Measurements from ENCODE around the gene TMEM86A.

The TMEM86A gene

DNA sequence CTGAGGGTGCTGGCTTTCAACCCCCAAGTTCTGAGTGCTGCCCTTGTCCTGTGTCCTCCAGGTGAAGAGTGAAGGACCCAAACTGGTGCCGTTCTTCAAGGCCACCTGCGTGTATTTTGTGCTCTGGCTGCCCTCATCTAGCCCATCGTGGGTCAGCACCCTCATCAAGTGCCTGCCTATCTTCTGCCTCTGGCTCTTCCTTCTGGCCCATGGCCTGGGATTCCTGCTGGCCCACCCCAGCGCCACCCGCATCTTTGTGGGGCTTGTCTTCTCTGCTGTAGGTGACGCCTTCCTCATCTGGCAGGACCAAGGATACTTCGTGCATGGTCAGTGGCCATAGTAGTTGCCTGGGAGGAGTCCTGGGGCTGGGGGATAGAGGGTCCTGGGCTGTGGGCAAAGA, 2.3 kb downstream of the TMEM86A start:
- FAIRE-seq = no peak

DNA sequence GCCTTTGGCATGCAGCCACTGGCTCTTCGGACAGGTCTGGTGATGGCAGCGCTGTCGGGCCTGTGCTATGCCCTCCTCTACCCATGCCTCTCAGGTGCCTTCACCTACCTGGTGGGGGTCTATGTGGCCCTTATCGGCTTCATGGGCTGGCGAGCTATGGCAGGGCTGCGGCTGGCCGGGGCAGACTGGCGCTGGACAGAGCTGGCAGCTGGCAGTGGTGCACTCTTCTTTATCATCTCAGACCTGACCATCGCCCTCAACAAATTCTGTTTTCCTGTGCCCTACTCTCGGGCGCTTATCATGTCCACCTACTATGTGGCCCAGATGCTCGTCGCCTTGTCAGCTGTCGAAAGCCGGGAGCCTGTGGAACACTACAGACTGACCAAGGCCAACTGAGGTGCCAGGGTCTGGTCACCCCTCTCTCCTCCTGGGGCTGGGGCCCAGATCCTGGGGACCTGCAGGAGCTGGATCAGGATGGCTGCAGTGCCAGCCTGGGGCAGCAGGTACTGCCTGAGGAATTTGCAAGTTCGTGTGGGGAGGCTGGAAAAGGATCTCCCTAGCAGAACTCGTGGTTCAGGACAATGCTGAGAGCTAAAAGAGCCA, 3.1 kb downstream of the TMEM86A start:
- FAIRE-seq = no peak

DNA sequence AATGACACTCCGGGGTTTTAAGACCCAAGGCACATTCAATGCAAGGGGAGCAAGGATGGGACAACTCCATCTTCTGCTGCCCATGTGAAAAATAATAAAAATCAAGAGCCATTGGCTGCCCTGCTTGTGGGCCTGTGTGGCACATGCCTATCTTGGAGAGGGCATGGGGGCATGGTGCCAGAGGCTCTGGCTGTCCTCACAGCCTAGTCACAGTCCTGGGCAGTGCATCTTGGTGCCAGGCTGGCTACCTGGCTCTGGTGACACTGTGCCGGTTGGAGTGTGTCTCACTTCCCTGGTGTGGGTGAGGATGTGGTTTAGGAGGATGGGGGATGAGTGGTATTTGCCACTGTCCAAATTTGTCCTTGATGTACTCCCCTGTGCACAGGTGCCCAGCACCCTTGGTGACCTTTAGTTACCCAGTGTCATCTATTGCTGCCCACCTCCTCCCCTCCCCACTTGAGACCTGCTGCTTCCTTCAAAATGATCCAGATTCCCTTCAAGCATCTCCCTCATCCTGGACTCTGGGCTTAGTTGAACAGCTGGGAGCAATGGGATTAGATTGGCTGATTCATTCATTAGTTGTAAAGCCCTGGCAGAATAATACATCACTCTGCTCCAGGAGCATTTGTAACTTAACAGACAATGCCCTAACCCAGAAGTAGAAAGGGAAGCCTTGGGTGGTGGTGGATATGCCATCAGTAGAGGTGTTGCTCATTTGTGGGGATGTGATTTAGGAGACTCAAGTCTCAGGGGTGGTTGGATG, 4.6 kb downstream of the TMEM86A start:
- FAIRE-seq = no peak

DNA sequence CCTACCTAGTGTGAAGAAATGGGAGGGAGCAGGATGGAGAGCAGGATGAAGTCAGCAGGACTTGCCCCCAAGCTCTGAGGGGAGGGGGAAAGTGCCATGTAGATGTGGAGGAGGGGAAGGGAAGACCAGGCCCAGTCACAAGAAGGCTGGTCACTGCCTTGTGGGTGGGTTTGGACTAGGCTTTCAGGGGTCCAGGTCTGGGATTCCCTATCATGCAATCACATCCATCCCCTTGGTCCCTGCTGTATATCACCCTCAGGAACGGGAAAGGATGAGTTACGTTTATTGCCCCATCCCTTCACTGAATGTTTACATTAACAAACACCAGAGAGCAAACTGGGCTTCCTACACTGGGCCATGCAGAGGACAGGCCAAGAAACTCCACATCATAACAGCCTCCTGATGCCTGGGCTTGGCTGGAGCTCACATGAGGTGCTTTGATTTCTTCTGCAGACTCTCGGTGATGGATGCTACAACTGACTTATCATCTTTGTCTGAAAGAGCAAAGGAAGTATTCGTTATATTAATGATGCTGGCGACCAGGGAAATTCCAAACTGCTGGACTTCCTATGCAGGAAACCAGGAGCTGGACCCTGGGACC, 5.6 kb downstream of the TMEM86A start:
- FAIRE-seq = no peak

DNA sequence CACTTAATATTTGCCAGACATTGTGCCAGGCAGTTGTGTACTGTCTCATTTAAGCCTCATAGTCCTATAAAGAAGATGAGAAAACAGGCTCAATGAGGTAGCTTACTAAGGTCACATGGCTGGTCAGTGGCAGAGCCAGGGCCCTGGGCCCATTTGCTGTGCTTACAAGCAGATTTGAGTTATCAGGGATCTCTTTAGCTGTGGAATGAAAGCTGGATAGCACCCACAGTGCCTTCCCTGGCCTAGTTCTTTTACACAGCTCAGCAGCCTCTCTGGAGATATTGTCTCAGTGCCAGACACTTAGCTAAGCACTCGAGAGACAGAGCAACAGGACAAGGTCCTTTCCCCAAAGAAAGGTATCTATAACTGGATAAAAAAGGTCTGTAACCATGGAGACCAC, 6.1 kb downstream of the TMEM86A start:
- no peak for FAIRE-seq

DNA sequence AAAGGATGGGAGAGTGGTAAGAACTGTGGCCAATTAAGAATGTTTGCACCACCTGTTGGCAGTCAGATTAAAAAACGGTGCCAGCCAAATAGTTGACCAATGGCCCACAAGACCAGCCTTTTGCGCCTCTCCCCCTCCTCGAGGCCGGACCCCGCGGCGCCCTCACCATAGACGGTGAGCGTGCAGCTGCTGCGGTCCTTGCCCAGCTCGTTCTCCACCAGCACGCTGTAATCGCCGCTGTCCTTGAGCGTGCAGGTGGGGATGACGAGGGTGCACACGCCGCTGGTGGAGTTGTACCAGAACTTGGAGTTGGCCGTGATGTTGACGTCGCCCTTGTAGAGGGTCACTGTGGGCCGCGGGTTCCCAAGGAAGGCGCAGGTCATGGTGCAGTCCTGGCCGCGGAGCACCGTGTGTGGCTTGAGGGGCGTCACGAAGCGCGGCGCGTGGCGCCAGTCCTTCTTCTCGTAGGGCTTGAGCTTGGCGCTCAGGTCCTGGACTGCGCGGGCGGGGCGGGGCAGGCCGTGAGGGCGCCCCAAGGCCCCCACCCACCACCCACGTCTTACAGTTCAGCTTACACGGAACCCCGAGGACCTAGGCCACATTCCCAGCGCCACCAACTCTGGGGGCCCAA, 7.2 kb downstream of the TMEM86A start:
- no peak for FAIRE-seq

DNA sequence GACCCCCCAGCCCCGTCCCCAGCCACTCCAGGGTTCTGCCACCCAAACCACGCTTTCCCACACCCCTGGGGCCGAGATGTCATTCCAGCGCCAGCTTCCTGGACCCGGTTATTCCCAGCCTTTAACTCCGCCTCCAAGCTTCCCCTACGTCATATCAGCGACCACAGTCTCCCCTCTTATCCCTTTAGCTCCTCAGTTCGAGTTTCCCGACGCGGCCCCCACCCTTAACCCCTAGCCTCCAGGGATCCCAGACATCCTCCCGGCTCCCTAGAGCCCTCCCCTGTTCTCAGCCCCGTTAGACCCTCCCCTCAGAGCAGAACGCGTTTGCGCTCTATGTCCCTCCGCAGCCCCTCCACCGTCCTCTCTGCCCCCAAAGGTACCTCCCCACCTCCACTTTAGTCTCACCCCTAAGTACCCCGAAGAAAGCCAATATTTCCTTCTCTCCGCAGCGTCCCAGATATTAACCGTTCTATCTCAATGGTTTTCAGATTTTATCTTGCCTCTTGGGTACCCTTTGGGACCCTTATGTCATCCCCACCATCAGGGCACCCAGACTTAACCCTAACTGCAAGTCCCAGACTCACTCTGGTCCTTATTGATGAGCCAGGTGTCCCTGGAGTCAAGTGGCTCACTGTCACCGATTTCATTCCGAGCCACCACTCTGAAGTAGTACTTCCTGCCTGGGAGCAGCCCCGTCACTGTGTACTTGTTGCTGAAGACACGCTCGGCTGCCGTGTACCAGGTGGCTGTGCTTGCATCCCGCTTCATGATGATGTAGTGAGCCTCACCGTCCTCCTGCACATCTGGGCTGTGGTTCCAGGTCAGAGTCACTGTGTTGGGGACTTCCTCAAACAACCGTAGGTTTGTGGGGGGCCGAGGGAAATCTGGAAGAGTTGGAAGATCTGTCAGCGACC, 8.0 kb downstream of the TMEM86A start:
- no peak for FAIRE-seq

DNA sequence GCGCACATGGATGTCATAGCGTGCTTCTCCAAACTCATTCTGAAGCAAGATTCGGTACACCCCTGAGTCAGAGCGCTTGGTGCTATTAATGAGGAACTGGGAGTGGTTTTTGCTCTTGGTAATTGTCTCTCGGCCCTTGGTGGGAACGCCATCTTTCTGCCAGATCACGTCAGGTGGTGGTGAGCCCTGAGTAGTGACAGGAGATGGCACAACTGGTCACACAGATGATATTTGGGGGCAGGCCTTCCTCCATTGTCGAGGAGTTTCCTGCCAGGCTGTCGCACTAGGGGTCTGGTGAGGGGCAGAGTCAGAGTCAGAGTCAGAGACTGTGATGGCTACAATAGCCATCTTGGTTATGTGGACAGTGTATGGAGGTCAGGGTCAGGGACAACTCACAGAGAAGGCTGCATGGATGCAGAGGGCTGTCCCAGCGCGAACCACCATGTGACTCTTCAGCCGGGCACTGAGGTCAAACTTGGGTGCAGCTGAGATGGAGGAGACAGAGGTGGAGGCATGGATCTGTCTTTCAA, 9.3 kb downstream of the TMEM86A start:
- no peak for FAIRE-seq

DNA sequence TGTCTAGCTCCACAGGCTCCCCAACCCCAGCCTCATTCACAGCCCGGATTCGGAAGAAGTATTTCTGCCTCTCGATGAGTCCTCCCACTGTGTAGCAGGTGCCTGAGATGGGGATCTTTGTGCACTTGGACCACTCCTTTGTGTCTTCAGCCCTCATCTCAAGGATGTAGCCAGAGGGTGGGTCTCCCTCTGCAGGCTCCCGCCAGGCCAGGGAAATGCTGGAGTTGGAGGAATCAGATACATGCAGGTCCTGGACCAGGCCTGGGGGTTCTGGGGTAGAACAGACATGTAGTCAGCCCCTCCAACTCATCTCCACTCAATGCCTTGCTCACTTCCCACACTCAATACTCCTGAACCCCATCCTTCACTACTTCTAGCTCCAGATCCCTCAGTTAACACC, 10.8 kb downstream of the TMEM86A start:
- no peak for FAIRE-seq

DNA sequence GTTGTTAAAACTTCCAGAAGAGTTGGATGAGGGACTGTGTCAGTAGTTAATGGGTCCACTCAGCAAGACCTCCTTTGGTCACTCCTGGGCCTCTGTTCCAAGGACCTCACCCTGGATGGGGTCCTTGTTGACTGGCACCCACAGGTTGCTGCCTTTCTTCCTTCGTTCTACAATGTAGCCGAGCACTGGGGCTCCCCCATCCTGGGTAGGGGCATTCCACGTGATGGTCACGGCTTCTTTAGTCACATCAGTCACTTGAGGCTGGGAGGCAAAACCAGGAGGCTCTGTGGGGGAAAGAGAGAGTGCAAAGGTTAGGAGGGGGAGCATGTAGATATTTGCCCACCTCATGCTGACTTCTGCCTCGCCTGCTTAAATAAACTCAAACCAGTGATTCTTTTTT, 12.0 kb downstream of the TMEM86A start:
- no peak for FAIRE-seq

DNA sequence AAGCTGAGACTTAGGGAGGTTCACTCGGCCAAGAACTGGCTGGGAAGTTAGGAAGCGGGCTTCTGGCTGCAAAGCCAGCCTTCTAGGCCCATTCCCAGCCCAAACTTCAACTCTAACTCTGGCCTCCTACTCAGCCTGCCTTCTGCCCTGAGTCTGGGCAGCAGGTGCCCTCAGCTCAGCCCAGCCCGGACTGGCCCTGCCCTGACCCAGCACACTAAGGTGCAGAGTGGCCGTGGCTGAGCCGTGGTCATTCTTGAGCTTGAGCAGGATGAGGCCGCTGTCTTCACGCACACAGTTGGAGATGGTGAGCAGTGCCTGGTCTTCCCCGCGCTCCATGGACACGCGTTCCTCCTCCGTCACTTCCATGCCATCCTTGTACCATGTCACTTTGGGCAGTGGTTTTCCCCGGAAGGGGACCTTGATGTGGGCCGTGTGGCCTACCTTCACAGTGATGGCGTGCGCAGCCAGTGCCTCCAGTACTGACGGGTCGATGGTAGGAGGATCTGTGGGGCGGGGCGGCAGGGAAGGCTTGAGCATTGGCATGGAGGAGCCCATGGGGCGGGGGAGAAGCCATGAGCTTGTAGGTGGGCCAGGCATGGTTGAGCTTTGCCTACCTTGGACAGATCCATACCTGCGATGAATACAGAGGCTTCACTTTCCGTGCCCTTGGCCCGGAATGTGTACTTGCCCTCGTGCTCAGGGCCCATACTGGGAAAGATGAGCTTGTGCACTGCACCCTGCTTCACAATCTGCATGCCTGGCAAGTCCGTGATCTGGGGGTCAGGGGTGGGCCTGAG, 15.3 kb downstream of the TMEM86A start:
- FAIRE-seq = no peak

DNA sequence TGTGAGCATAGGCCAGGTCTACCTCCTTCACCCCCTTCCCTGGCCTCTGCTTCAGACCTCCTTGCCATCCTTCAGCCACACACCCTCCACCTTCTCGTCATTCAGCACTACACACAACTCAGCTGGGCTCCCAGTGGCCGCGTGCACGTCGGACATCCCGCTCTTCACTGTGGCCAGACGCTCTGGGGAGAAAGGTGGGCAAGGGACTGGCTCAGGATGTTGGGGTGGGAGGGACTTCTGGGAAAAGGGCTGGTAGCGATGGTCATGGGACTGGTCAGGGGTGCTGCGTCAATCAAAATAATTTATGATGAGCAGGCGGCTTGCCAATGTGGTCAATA, 15.8 kb downstream of the TMEM86A start:
- no peak for FAIRE-seq

DNA sequence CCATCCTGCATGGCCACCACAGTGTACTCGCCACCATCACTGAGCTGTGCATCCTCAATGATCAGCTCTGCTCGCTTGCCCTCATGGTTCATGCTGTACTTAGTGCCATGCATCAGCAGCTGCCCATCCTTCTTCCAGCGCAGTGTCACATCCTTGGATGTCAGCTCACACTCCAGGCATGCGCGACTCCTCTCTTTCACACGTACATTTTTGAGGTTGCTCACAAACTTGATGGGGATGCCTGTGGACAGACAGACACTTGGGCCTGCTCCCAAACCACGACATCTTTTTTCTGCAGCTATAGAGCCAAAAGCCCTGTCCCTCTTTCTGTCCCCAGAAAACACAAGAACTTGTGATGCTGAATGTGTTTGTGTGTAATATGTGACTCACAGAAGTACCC, 16.9 kb downstream of the TMEM86A start:
- no peak for FAIRE-seq

DNA sequence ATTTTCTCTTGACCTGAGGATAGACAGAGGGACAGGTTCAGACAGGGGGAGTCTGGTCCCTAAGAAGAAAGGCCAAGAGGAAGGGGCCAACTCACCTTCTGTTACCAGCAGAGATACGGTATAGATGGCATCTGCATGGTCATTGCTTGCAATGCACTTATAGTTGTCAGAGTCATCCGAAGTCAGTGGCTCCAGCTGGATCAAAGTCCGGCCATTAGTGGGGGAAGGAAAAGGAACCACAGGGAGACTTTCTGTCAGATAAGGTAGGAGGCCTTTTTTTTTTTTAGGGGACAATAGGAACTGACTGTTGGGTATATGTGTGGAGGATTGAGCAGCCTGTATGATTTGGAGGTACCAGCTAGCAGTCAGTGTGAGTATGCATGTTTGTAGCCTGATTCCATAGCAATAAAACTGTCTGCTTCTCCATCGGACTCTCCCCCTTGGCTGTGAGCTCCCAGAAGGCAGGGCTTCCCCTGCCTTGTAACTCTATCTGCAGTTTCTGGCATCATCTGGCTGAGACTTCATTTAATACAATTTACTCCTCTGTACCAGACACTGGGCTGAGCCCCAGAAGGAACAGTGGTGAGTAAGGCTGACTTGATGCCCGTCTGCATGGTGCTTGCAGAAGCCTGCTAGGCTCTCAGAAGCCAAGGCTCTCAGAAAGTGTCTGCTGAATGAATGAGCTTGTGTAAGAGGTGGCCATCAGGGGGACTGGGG, 21.7 kb downstream of the TMEM86A start:
- no peak for FAIRE-seq

DNA sequence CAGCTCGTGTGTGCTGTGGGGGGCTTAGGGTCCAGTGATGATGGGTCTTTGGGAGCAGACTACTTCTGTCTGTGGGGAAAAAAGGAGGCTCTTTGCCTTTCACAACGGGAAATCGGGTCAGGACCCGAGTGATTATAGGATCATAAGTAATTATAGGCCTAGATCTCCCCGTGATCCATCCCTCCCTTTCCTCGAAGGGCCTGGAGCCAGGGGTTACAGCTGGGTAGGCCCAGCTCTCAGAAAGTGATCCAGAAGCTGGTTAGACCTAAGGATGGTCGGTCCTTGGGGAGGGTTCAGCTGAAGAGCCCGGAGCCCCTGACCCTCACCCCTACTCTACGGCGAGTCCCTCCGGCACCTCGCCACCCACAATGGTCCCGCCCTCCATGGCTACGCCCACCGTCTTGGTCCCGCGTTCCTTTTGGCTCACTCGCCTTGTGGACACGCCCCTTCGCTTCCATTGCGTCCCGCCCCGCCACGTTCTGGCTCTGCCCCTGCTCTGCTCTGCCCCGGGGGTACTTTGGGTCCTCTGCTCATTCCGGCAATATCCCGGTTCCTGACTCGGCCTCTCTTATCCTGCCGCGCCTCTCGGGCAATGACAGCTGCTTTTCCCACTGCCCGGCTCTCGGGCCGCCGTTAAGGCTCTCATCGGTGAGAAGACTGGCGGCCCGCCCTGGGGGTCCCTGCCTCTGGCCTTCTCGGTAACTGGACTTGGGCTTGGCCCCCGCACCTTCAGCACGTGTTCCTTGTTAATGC, 22.4 kb downstream of the TMEM86A start:
- FAIRE-seq = no peak

DNA sequence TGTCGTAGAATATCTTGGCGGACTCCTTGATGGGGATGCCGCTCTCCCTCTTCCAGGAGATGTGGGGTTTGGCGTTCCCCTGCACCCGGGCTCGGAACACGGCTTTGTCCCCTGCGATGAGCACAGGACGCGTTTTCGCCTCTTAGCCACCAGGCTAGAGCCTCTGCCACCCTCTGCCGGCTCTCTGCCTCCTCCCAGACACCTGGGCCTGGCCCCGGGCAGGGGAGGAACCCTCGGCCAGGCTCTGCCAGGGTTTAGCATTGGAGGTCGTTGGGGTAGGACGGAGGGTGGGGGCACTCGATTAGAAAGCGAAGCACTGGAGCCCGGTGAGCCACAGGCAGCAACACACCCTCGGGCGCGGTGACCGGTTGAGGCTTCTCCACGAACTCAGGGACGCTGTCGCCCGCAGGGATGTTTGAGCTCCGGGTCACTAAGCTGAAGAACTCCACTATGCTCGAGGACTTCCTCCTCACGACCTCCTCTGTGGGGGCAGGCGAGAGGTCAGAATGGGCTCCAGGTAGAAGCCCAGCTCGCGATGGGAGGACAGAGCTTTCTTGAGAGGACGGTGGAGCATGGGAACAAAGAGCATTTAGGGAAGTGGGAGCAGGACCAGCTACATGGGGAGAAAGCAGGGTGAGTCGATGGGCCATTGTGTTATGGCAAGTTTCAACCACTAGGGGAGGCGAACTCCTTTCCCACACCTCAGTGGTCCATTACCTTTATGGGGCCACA, 23.1 kb downstream of the TMEM86A start:
- no peak for FAIRE-seq

DNA sequence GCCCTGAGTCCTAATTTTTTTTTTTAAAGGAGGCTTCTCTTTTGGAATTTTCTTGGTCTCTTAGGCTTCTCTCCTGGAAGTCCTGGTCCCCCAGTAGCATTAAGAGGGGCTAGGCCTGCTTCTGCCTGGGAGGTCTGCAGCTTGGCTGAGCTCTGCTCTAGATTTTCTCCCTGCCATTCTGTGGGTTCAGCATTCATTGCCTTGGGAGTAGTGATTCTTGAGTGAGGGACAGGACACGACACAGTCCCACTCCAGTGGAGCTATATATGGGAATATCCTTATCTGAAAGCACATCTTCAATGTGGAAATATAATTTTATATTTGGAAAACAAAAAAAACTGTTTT, 23.7 kb downstream of the TMEM86A start:
- FAIRE-seq = no peak

DNA sequence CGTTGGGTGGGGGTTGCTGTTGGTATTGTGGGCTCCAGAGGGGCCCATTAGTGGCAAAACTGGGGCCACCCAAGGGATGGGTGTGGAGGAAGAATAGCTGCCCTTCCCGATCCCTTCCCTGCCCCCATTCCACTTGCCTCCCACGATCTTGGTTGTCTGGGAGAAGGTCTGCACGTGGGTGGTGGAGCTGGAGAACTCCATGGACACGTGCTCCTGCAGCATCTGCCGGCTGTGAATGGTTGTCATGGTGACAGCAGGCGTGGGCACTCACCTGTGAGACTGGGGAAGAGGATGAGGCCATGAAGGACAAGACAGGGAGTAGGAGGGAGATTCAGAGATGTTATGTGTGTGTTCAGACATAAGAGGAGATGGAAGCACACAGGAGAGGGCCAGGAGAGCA, 25.4 kb downstream of the TMEM86A start:
- FAIRE-seq = no peak

DNA sequence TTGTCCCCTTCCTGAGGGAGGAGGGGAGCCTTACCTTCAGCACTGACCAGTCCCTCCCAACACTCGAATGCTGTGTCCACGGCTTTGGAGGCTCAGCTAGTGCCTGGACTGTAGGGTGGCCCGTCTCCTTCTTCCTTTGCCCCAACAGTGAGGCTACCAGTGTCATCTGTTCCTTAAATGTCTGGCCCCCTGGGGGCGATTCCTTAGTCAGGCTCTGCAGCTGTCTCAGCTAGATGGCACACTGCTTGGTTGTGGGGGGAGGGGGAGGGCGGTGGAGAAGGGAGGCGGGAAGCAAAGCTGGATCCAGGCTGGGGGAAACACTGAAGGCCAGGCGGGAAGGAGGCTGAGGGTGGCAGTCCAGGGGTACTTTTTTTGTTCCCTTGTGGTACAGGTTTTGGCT, 27.5 kb downstream of the TMEM86A start, which contains the start of gene IGSF22:
TSS of gene IGSF22 (minus strand) at position 149 of the 400 bp plus-strand sequence. CDS start 1,952 bp downstream, outside the sequence.
- no peak for FAIRE-seq
